ENCODE data around the gene RAB29.

DNA sequence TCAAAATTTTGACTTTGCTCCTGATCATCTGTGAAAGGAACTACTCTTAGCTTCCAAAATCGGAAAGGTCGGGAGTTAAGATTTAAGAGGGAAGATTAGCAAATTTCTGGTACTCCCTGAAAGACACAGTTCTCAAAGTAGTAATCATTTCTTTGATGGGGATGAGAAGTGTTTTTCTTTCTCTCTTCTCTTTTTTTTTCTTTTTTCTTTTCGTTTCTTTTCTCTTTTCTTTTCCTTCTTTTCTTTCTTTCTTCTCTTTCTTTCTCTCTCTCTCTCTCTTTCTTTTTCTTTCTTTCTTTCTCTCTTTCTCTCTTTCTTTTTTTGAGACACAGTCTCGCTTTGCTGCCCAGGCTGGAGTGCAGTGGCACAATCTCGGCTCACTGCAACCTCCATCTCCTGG is 5.1 kb upstream of the RAB29 start:
- no peak for TF ChIP-seq ZBTB7A (tag by site-specific recombination; IDR thresholded peaks at IDR 0.05; ENCODE audit: low read depth)
- TF ChIP-seq ZNF239 (tag by site-specific recombination; IDR thresholded peaks at IDR 0.05) = no peak
- no peak for TF ChIP-seq YY1 (tag by site-specific recombination; IDR thresholded peaks at IDR 0.05)
- TF ChIP-seq, protein P1, sequence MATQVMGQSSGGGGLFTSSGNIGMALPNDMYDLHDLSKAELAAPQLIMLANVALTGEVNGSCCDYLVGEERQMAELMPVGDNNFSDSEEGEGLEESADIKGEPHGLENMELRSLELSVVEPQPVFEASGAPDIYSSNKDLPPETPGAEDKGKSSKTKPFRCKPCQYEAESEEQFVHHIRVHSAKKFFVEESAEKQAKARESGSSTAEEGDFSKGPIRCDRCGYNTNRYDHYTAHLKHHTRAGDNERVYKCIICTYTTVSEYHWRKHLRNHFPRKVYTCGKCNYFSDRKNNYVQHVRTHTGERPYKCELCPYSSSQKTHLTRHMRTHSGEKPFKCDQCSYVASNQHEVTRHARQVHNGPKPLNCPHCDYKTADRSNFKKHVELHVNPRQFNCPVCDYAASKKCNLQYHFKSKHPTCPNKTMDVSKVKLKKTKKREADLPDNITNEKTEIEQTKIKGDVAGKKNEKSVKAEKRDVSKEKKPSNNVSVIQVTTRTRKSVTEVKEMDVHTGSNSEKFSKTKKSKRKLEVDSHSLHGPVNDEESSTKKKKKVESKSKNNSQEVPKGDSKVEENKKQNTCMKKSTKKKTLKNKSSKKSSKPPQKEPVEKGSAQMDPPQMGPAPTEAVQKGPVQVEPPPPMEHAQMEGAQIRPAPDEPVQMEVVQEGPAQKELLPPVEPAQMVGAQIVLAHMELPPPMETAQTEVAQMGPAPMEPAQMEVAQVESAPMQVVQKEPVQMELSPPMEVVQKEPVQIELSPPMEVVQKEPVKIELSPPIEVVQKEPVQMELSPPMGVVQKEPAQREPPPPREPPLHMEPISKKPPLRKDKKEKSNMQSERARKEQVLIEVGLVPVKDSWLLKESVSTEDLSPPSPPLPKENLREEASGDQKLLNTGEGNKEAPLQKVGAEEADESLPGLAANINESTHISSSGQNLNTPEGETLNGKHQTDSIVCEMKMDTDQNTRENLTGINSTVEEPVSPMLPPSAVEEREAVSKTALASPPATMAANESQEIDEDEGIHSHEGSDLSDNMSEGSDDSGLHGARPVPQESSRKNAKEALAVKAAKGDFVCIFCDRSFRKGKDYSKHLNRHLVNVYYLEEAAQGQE (tag by site-specific recombination; IDR thresholded peaks at IDR 0.05) = no peak
- TF ChIP-seq ZNF16 (tag by site-specific recombination; IDR thresholded peaks at IDR 0.05; ENCODE audit: low read depth) = no peak
- TF ChIP-seq ZNF324 (tag by site-specific recombination; IDR thresholded peaks at IDR 0.05) = no peak
- TF ChIP-seq, protein P2, sequence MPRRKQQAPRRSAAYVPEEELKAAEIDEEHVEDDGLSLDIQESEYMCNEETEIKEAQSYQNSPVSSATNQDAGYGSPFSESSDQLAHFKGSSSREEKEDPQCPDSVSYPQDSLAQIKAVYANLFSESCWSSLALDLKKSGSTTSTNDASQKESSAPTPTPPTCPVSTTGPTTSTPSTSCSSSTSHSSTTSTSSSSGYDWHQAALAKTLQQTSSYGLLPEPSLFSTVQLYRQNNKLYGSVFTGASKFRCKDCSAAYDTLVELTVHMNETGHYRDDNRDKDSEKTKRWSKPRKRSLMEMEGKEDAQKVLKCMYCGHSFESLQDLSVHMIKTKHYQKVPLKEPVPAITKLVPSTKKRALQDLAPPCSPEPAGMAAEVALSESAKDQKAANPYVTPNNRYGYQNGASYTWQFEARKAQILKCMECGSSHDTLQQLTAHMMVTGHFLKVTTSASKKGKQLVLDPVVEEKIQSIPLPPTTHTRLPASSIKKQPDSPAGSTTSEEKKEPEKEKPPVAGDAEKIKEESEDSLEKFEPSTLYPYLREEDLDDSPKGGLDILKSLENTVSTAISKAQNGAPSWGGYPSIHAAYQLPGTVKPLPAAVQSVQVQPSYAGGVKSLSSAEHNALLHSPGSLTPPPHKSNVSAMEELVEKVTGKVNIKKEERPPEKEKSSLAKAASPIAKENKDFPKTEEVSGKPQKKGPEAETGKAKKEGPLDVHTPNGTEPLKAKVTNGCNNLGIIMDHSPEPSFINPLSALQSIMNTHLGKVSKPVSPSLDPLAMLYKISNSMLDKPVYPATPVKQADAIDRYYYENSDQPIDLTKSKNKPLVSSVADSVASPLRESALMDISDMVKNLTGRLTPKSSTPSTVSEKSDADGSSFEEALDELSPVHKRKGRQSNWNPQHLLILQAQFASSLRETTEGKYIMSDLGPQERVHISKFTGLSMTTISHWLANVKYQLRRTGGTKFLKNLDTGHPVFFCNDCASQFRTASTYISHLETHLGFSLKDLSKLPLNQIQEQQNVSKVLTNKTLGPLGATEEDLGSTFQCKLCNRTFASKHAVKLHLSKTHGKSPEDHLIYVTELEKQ (tag by site-specific recombination; IDR thresholded peaks at IDR 0.05; ENCODE audit: borderline replicate concordance) = no peak
- TF ChIP-seq ZNF341 (tag by site-specific recombination; IDR thresholded peaks at IDR 0.05; ENCODE audit: low read depth) = no peak
- no peak for TF ChIP-seq ZNF274 (IDR thresholded peaks at IDR 0.05; ENCODE audit: low read length)
- TF ChIP-seq ZNF274 (tag by site-specific recombination; IDR thresholded peaks at IDR 0.05; ENCODE audit: borderline replicate concordance) = no peak

Data from HEK293 (cell line).